HG03520 (cell line): Measurements from ENCODE around the gene AARS2.

Experiments
- ATAC-seq: cut with Tn5 transposase; IDR thresholded peaks from one replicate; pipeline ENCODE4 v1.9.1; 2021; ENCODE audit warnings: mild to moderate bottlenecking, moderate library complexity; ENCODE audit not compliant: unreplicated experiment

AARS2 gene

DNA sequence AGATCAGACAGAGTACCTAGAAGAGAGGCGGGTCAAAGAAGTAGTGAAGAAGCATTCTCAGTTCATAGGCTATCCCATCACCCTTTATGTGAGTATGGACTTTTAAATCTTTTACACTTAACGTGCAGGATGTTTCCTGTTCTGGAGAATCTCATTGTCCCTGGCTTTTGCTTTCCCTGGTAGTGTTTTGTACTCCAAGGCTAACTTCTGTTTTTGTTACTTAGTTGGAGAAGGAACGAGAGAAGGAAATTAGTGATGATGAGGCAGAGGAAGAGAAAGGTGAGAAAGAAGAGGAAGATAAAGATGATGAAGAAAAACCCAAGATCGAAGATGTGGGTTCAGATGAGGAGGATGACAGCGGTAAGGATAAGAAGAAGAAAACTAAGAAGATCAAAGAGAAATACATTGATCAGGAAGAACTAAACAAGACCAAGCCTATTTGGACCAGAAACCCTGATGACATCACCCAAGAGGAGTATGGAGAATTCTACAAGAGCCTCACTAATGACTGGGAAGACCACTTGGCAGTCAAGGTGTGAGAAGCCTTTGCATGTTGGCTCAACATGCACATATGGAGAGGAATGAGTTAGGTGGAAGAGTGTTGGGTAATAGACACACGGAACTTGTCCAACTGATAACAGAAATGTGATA, 63.0 kb downstream of the AARS2 start:
- ATAC-seq: no peak
